SU-DHL-6 (cell line): ENCODE data around the gene YBX1.

Experiments used
- CTCF ChIP-seq: fragments of 200-600 bp; sonication (generic); IDR thresholded peaks from one replicate; pipeline ENCODE4 v1.5.1; 2017; ENCODE audit warnings: antibody characterized with exemption, mild to moderate bottlenecking, low read length, moderate library complexity; ENCODE audit not compliant: insufficient read depth, poor library complexity, severe bottlenecking
- EZH2phosphoT487 ChIP-seq: fragments of 200-600 bp; sonication (generic), shearing (Covaris generic); conservative IDR thresholded peaks from 2 replicates; pipeline ENCODE4 v1.6.1; 2018; ENCODE audit warnings: mild to moderate bottlenecking, antibody characterized with exemption, low read length, moderate library complexity, mixed read lengths

- TF ChIP-seq CTCF, result no peak
- no peak for TF ChIP-seq EZH2phosphoT487
Observed at GRCh38 chr1:42738678-42739226, 56.5 kb downstream of the YBX1 start.
